HG03280 (cell line): ENCODE results near the gene ARHGAP10.
"Not testable (repeated sequence)": the region's sequence is repeated elsewhere in the genome, so short reads cannot be mapped to it uniquely, and the experiment has no call there.

ENCODE experiments used
- ATAC-seq: cut with Tn5 transposase; IDR thresholded peaks from one replicate; pipeline ENCODE4 v1.9.1; 2021; ENCODE audit warnings: mild to moderate bottlenecking, moderate library complexity; ENCODE audit not compliant: unreplicated experiment

ARHGAP10 gene

GRCh38 chr4:147791865-147792264 is 60.0 kb downstream of the ARHGAP10 start:
- ATAC-seq = no peak

- ATAC-seq = no peak
These were observed 61.9 kb downstream of the ARHGAP10 start for GRCh38 chr4:147793569-147794313.

GRCh38 chr4:147794314-147794680 is 62.4 kb downstream of the ARHGAP10 start:
- ATAC-seq = no peak

- peak; percentile 50 for ATAC-seq
These were observed 63.0 kb downstream of the ARHGAP10 start for GRCh38 chr4:147794787-147795413.

- not testable (repeated sequence) for ATAC-seq
These were observed 67.2 kb downstream of the ARHGAP10 start for GRCh38 chr4:147799057-147799456.

GRCh38 chr4:147799986-147800555 is 68.2 kb downstream of the ARHGAP10 start:
- peak; percentile 98 for ATAC-seq

DNA sequence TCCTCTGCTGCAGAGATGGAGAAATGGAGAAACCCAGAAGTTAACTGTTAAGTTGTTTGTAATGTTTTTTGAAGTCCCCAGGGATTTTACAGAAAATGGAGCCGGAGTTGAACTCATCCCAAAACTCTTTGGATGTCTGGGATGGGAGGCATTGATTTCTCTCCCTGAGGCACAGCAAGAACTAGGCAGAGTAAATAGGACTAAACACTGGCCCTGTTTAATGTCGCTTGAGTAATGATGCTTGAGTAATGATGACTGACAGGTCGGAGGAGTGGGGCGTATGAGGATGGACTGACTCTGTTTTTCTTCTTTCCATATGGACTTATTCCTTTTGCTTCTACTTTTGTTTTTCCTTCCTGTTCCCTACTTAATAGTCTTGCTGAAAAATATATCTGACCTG is 69.9 kb downstream of the ARHGAP10 start:
- ATAC-seq = no peak

- ATAC-seq = no peak
These were observed 70.5 kb downstream of the ARHGAP10 start for GRCh38 chr4:147802346-147802745.

DNA sequence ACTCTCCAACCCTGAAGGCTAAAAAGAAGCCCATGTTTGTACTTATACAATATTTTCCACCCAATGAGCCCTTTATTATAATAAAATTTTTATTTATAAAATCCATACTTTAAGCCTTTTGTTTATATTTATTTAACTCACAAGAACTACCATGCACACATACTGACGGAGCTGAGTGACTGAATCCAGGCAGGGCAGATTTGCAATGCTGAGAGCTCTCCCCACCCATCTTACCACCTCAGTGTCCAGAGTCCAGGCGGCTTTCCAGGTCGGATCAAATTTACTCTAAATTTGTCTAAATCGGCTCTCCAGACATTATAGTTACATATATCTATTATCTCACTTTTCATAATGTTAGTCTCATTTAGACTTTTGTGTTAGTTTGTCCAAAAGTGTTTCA is 74.1 kb downstream of the ARHGAP10 start:
- no peak for ATAC-seq

DNA sequence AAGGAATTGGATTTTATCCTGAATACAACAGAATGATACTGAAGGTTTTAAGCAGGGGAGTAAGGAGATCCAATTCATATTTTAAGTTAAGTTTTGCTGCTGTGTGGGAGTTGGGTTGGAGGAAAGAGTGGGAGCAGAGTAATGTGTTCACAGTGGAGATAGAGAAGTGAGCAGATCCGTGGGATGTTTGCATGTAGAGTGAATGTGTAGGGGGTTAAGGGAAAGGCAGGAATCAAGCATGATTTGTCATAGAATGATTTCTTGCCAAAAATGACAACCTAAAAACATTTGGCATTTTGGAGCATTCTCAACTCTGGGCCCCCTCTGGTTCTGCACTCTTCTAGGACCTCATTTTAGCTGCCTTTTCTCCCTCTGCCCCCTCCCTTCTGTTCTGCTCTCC is 76.6 kb downstream of the ARHGAP10 start:
- ATAC-seq = no peak

GRCh38 chr4:147809211-147809610 is 77.3 kb downstream of the ARHGAP10 start:
- ATAC-seq = no peak

DNA sequence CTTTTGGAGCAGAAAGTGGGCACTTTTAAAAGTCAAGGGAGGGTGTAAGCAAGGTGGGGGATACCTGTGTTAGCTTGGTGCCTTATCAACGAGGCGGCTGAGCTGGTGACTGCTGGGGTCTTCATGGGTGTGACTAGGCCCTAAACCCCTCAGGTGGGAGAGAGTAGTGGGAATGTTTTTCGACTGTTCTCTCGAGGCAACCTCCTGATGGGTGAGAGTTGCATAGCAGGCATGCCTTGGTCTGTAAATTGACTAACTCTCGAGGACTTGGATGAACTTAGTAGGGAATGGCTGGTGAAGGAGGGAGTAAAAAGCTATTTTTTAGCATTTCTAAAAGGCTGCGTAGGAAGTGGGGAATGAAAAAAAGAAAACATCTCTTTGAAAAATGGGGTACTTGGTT is 80.0 kb downstream of the ARHGAP10 start:
- ATAC-seq = no peak

DNA sequence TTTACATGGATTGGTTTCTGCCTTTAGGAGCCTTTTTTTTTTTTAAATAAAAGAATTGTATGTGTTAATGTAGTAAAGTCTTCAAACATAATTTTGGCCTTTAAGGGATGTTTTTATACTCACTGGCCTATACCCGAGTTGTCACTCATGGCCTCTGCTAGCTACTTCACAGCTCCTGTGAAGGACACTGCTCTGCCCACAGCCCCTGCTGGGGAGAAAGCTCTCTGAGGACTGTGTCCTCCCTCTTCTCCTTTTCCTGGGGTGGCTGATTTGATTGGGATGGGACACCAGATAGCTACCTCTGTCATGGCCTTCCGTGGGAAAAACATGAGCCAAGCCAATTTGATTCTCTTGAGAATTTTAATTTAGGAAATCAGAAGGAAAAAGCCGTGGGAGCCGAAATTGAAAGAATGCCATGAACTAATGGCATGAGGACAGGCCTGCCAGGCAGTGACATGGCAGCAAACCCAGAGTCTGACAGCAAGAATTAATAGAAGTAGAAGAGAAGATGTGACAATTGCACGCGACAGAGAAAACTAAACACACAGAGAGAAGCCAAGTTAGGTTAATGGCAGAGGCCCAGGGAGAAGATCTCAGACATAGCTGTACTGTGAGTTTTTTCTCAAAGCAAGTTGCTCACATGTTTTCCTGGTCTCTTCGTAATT is 81.4 kb downstream of the ARHGAP10 start:
- no peak for ATAC-seq

- ATAC-seq = no peak
These were observed 82.1 kb downstream of the ARHGAP10 start for GRCh38 chr4:147813973-147814372.

GRCh38 chr4:147814376-147814775 is 82.5 kb downstream of the ARHGAP10 start:
- ATAC-seq = no peak

DNA sequence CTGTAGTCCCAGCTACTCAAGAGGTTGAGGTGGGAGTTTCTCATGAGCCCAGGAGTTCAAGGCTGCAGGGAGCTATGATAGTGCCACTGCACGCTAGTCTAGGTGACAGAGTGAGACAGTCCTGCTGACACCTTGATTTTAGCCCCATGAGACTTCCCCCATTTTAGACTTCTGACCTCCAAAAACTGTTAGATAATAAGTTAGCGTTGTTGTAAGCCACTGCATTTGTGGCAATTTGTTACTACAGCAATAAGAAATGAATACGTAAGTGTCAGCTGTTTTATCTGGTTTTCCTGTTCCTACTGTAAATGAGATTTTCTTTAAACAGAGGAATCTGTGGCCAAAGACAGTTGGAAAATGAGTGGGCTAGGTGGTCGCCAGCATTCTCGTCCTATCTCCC is 83.9 kb downstream of the ARHGAP10 start:
- ATAC-seq = no peak

- ATAC-seq = no peak
These were observed 84.7 kb downstream of the ARHGAP10 start for GRCh38 chr4:147816382-147817254.

DNA sequence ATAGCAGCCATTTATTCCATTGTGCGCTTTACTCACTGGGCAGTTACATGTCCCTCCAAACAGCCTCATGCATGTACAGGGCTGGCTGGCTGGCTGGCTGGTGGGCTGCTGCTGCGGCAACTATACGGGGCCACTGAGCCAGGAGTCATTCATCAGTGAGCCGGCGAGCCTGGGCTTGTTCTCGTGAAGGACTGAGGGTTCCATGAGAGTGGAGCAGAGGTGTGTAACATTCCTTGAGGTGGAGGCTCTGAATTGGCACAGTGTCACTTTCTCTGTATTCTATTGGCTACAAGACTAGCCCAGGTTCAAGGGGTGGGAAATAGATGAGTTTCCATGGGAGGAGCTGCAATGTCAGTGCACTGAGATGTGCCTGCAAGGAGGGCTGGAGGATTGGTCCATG is 89.1 kb downstream of the ARHGAP10 start:
- no peak for ATAC-seq

GRCh38 chr4:147821555-147821954 is 89.7 kb downstream of the ARHGAP10 start:
- peak; percentile 77 for ATAC-seq

- ATAC-seq = no peak
These were observed 90.2 kb downstream of the ARHGAP10 start for GRCh38 chr4:147822128-147822527.

GRCh38 chr4:147823130-147823529 is 91.2 kb downstream of the ARHGAP10 start:
- ATAC-seq = no peak
